Skin epidermis (tissue), 12 donors: ENCODE results near the gene UTS2R.

Experiments
- H3K27ac ChIP-seq, 21 experiments: fragments of 200-600 bp; sonication (generic) in 11 of 21; one replicate each; pipeline ENCODE4 v1.5.0; 2020; ENCODE audit warnings: mild to moderate bottlenecking in 3 of 21, inconsistent platforms in 2 of 21, moderate library complexity in 2 of 21
- H3K4me3 ChIP-seq, 7 experiments: fragments of 200-600 bp; sonication (generic) in 2 of 7; one replicate each; pipeline ENCODE4 v1.5.0; 2020; ENCODE audit warnings: inconsistent platforms in 2 of 7, mild to moderate bottlenecking in 2 of 7, moderate library complexity in 1 of 7

The UTS2R gene

DNA sequence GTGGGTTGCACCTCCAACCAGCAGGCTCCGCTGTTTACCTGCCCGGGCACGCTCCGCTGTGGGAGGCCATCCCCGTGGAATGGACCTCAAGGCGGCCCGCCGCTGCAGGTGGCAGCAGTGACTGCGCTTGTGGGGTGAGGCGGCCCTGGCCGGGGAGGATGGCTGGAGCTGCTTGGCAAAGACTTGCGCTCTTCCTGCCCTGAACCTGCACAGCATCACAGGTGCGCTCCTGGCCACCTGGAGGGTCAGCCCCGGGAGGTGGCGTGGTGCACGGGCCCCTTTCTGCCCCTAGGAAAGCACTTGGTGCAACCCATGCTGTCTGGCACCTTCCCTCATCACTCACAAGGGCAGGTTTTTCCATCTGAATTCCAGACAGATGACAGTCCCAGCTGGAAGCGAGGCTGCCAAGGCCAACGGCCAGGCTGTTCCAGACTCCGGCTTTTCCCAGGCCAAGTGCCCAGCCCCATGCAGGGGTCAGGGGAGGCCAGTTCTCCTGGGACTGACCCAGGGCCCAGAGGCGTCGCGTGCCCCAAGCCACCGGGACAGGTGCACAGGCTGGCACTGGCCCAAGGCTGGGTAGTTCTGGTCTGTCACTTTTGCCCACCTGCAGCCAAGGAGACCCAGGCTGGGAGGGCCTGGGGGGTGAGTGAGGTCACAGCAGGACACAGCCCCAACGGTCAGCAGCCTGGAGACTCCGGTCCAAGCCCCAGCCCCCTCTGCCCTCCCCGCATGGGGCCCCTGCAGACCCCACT lies 13.3 kb downstream of the UTS2R start:
- no peak overlapping the region for H3K4me3 ChIP-seq
- H3K27ac ChIP-seq: peak overlapping the region in 5 of 21 experiments; percentile 0 to 61 (median 29)

DNA sequence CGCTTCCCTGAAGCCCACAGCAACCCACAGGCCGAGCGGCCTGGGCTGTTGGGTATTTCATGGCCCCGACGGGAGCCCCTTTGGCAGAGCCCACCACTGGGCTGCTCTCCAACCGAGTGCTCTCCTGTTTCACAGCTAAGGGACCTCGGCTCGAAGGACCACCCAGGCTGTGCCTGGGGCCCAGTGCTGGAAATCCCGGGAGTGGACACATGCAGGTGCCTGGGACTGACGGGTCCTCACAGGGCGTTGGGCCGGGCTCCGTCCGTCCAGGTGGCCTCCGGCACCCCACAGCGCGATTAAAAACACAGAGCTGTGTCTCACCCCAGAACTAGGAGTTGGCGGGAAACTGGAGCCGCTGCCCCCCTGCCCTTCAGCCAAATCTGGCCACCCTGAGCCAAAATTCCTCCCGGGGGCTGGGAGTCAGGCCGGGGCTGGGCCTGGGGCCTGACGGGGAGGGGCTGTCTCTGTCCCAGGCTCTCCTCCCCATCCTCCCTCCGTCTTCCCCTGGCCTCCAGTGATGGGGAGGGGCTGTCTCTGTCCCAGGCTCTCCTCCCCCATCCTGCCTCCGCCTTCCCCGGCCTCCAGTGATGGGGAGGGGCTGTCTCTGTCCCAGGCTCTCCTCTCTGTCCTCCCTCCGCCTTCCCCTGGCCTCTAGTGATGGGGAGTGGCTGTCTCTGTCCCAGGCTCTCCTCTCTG lies 14.1 kb downstream of the UTS2R start:
- Histone ChIP-seq H3K27ac (peak overlapping the region in 4 of 21 experiments; percentile 0 to 61 (median 42)), H3K4me3 (no peak overlapping the region)

DNA sequence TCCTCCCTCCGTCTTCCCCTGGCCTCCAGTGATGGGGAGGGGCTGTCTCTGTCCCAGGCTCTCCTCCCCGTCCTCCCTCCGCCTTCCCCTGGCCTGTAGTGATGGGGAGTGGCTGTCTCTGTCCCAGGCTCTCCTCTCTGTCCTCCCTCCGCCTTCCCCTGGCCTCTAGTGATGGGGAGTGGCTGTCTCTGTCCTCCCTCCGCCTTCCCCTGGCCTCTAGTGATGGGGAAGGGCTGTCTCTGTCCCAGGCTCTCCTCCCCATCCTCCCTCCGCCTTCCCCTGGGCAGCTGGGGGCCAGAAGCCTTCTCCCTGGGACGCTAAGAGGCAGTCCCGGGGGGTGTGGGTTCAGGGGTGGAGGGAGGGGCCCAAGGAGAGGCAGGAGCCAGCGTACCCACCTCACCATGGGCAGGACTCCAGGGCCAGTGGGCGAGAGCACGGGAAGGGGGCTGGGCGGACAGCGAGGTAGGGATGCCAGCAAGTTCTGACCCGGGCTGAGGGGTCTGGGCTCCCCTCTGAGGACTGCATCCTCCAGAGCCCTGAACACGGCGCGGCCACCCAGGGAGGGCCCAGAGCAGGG lies 14.8 kb downstream of the UTS2R start:
- no peak overlapping the region for H3K4me3 ChIP-seq
- H3K27ac ChIP-seq: peak overlapping the region in 4 of 21 experiments; percentile 3 to 31 (median 22)

DNA sequence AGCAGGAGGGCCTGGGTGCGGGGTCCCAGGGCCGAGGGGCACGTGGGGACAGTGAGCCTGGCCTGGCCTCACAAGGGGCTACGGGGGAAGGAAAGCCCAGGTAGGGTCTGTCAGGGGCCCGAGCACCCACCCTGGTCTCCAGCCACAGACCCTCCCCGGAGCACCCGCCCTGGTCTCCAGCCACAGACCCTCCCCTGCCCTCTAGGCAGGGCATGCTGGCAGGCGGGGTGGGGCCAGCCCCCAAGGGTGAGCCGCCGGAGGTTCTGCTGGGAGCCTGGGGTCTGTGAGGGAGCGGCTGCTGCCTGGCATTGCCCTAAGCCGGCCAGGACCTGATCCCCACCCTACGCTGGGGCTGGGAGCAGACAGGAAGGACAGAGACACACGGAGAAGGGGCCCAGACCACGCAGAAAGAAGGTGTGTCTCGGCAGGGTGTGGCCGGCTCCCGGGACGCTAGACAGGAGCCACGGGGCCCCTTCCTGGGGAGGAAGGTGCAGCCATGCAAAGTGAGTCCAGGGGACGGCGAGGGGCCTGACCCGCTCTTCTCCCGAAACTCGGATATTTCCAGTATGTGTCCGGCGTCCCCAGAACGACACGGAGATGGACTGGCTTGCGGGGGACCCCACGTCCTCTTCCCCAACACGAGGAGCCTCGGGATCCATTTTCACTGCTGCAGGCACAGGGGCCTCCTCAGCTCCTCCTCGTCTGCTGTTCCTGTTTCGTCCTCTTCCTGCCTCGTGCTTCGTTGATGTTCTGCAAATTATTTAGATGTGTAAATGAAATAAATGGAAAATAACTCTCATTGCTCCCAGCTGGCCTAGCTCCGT lies 15.5 kb downstream of the UTS2R start:
- Histone ChIP-seq H3K27ac (peak overlapping the region in 6 of 21 experiments; percentile 1 to 31 (median 22)), H3K4me3 (no peak overlapping the region)

DNA sequence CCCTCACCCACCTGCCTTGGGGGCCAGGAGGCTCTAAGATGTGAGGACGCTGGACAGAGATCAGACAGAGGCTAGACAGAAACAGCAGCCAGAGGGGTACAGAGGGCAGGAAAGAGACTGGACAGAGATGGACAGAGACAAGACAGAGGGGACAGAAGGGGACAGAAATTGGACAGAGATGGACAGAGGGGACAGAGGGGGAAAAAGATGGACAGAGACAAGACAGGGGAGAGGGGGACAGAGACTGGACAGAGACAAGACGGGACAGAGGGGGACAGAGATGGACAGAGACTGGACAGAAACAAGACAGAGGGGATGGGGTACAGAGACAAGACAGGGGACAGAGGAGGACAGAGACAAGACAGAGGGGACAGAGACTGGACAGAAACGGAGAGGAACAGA lies 16.1 kb downstream of the UTS2R start:
- no peak overlapping the region for H3K4me3 ChIP-seq
- no peak overlapping the region for H3K27ac ChIP-seq

DNA sequence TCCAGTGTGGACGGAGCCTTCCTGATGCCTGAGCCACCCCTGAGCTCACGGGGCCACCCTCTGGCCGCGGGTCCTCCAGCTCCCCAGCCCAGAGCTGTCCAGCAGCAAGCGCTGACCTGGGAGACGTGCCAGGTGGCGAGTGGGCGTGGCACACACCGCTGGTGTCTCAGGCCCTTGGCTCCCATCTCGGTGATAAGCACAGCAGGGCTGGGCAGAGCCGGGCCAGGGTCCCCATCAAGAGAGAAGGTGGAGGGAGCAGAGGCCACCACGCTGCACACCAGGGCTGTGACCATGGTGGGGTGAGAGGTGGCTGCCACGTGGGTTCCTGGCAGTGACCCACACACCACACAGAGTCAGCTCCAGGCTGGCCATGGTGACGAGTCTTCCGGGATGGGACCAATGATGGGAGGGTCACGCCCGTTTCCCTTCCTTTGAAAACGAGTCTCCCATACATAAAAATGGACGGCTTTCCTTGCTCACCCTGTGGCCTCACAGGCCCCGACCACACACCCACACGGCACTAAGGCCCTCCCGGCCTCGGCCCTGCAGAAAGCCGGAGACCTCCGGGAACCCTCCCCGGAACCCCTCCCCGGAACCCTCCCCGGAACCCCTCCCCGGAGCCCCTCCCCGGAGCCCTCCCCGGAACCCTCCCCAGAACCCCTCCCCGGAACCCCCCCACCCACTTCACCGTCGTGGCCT lies 16.8 kb downstream of the UTS2R start:
- Histone ChIP-seq H3K4me3 (no peak overlapping the region), H3K27ac (no peak overlapping the region)

DNA sequence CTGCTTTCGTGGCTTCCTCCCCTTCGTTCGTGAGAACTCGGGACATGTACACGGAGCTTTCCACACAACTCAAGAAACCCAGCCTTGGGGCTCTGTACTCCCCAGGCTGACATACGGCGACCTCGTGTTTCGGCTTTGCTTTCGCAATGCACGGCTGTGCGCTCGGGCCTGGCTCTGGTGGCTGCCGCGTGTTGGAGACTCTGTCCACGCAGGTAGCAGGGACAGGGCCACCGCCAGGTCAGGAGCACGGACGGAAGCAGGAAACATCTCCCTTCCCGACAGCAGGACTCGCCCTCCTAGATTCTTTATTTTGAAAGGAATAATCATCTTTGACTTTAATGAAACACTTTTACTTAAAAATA lies 17.3 kb downstream of the UTS2R start:
- Histone ChIP-seq H3K4me3 (no peak overlapping the region), H3K27ac (no peak overlapping the region)

DNA sequence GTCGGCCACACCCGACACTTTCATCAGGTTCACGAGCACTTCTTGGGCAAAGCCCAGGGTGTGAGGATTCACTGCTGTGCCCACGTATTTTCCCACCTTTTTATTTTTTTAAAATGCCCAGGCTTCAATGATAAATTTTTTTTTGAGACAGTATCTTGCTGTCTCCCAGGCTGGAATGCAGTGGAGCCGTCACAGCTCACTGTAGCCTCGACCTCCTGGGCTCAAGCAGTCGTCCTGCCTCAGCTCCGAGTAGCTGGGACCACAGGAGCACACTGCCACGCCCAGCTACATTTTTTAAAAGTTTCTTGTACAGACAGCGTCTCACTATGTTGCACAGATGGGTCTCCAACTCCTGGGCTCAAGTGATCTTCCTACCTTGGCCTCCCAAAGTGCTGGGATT lies 17.8 kb downstream of the UTS2R start:
- no peak overlapping the region for H3K4me3 ChIP-seq
- no peak overlapping the region for H3K27ac ChIP-seq

DNA sequence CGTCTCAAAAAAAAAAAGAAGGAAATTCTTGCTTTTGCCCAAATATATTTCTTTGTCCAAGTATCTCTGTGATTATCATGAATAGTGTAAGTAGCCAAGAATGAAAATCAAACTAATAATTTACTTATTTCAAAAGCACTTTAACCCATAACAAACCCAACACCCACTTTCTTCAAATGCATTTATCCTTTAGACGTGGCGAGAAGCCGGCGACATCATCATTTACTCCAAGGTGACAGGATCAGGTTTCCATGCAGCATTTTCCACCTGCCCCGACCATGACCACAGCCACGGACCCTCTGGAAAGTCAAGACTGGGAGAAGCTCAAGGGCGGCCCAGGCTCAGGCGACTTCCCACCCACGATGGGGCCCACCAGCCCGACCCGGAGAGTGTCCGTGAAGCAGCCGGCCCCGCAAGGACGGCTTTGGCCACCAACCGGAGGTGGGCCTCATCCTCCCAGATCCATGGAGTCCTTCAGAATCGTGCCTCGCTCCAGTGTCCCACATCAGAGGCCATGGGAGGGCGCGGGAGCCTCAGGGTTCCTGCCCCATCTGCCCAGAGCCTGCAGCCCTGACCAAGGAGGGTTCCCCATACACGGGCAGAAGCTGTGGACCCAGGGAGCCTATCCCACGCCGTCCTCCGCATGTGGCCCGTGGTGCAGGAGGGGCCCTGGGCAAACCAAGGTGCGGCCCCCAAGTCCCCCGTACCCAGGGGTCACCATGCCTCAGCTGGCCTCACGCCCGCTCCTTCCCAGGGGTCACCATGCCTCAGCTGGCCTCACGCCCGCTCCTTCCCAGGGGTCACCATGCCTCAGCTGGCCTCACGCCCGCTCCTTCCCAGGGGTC lies 18.7 kb downstream of the UTS2R start:
- no peak overlapping the region for H3K4me3 ChIP-seq

DNA sequence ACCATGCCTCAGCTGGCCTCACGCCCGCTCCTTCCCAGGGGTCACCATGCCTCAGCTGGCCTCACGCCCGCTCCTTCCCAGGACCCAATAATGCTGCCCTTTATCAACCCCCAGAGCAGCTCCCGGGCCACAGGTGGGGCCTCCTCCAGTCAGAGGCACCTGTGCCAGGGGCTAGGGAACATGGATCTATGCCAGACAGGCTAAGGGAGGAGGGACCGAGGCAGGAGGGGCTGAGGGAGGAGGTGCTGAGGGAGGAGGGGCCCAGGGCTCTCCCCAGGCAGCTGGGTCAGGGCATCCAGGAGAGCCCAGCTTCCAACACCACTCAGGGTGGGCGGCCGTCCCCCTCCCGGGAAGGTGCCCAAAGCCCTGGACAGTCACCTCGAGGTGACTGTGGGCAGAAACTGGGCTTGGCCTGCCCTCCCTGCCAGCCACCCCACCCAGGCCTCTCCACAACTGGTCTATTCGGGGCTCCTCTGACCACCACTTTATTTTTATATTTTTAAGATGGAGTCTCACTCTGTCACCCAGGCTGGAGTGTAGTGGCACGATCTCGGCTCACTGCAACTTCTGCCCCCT lies 19.4 kb downstream of the UTS2R start:
- H3K4me3 ChIP-seq: no peak overlapping the region
- H3K27ac ChIP-seq: no peak overlapping the region

More for the DNA sequence above, 18.7 kb downstream of the UTS2R start:
- no peak overlapping the region for H3K27ac ChIP-seq

DNA sequence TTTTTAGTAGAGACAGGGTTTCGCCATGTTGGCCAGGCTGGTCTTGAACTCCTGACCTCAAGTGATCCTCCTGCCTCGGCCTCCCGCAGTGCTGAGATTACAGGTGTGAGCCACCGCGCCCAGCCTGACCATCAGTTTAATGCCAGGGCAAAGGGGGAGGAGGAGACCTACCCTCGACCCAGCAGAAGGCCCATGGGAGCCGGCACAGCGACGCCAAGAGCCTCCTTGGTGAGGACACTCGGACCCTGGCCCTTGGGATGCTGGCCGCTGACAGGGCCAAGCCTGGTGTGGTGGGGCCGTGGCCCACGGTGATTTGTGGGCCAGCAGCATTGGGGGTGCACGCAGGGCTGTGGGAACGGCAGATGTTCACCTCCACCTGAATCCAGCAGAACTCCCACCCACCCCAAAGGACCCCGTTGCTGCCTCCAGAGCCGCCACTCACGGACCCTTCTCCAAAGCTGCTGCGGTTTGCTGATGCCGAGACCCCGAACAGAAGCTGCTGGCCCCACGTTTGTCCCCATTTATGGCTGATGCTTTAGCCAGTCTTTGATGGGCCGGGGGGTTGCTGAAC lies 20.0 kb downstream of the UTS2R start:
- Histone ChIP-seq H3K27ac (no peak overlapping the region), H3K4me3 (no peak overlapping the region)

DNA sequence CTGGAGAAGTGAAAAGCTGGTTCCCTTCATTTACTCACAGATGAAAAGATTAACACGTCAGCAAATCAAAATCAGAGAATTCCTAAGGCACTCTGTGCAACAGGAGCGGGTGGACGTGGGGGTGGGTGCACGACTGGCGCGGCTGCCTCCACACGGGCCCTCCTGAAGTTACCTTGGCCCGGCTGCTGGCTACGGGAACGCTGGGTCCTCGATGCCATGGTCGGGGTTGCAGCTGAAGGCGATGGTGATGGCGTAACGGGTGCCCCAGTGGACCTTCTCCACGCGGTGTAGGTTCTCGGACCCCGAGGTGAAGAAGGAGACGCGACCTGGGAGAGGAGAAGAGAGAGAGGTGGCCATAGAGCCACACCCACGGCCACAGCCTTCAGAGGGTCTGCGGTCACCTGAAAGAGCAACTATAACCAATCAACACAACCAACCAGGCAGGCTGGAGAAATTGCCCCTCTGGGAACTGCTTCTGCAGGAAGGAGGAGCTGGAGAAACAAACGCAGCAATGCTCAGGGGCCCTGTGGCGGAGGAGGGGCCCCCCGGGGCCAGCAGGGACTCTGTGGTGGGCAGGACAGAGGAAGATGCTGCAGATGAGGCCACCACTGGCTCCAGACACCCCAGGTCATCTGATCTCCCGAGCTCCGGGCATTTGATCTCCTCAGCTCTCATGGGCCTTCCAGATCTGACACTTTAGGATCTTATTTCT lies 20.8 kb downstream of the UTS2R start:
- H3K4me3 ChIP-seq: no peak overlapping the region
- H3K27ac ChIP-seq: no peak overlapping the region

DNA sequence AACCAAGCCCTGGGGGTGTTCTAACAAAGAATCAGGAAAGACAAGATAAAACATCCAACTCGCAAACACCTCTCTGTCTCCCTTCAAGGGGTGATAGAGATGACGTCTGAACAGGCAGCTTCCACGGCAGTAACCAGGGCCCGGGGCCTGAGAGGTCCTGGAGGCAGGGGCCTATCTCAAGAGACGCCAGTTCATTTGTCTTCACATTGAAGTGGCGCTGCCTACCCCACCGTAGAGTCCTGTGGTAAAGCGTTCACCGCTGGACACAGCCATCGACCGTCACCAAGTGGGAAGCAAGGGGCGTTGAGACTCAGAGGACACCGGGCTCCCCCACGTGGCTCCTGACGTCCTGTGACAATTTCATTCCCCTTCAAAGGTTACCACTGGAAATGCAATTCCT lies 21.4 kb downstream of the UTS2R start:
- no peak overlapping the region for H3K4me3 ChIP-seq
- H3K27ac ChIP-seq: no peak overlapping the region

DNA sequence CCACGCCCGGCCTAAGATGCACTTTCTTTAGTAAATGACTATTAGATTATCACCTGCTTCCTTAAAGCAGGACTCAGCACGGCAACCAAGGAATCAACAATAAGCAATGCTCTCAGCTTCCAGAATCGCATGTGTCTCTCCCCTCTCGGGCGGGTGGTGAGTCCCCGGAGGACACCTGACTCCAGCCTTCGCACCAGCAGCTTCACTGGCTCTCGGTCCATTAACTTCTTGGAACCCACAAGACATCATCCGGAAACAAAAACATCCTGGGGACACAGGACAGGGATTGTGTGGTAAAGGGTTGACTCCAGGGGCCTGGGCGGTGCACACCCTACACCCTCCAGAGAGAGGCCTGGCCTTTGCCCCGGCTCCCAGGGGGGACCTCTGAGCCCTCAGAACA lies 22.7 kb downstream of the UTS2R start:
- H3K4me3 ChIP-seq: no peak overlapping the region
- no peak overlapping the region for H3K27ac ChIP-seq

DNA sequence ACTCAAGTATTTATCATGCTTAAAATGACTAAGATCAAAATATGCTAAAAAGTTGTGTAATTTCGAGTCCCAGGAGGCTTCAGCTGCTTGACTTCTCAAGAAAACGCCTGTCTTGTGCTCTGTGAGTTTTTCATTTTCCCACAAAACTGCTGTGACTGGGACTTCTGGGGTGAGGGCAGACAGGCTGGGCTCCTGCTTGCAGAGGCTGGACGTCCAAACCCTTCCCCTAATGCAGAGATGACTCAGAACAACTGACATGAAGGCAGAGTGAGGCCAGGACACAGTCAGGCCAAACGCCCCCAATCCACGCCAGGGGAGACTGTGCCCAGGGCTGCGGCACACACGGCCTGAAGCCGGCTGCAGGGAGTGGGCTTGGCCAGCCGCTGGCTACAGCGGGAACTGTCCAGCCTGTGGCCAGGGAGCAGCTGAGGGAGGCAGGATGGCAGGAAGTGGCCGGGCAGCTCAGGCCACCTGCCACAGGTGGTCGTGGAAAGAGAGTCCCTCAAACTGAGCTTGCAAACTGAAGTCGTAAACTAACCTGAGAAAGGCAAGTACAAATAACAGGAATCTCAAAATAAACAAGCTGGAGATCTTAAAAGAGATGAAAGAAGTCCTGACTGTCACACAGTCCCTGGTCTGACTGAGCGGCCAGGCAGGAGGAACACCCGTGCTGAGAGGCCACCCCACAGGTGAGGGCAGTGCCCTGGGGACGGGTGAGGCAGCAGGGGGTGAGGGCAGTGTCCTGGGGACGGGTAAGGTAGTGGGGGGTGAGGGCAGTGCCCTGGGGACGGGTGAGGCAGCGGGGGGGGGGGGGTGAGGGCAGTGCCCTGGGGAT lies 25.3 kb downstream of the UTS2R start:
- peak overlapping the region in 6 of 7 experiments; percentile 4 to 22 (median 13) for H3K4me3 ChIP-seq
- H3K27ac ChIP-seq: peak overlapping the region in 19 of 21 experiments; percentile 25 to 83 (median 55)
